ENCODE measurements around the gene CORT. TPM values are rescaled to one million over a fixed set of nuclear protein-coding genes. Genes with fewer than 3 reads are reported as not detected.

The CORT gene
- total RNA-seq, 2 donors from 2014 or later: not detected

GRCh38 chr1:10429868-10430215 is 20.0 kb upstream of the CORT start:
- H3K9me3 ChIP-seq: no peaks in the 10 kb centered on the region
- TF ChIP-seq, protein P1, sequence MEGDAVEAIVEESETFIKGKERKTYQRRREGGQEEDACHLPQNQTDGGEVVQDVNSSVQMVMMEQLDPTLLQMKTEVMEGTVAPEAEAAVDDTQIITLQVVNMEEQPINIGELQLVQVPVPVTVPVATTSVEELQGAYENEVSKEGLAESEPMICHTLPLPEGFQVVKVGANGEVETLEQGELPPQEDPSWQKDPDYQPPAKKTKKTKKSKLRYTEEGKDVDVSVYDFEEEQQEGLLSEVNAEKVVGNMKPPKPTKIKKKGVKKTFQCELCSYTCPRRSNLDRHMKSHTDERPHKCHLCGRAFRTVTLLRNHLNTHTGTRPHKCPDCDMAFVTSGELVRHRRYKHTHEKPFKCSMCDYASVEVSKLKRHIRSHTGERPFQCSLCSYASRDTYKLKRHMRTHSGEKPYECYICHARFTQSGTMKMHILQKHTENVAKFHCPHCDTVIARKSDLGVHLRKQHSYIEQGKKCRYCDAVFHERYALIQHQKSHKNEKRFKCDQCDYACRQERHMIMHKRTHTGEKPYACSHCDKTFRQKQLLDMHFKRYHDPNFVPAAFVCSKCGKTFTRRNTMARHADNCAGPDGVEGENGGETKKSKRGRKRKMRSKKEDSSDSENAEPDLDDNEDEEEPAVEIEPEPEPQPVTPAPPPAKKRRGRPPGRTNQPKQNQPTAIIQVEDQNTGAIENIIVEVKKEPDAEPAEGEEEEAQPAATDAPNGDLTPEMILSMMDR (IDR thresholded peaks at IDR 0.05): no peak
- peak overlapping the region; percentile 53 to 75 for H3K4me3 ChIP-seq
- H3K4me1 ChIP-seq: peaks cover 0 to 18% of the 10 kb centered on the region in 2 donors
- no peaks in the 10 kb centered on the region for H3K27me3 ChIP-seq
- peak overlapping the region; percentile 63 to 70 for H3K27ac ChIP-seq
- no peaks in the 10 kb centered on the region for H3K36me3 ChIP-seq
- no peak for DNase-seq (ENCODE audit: low spot score)

- no peaks in the 10 kb centered on the region for H3K9me3 ChIP-seq
- peaks cover 0 to 18% of the 10 kb centered on the region in 2 donors for H3K4me1 ChIP-seq
- H3K4me3 ChIP-seq: peak within 1 kb of the TSS; percentile 53 to 75
- peak; percentile 85 for DNase-seq (ENCODE audit: low spot score)
- peak within 1 kb of the TSS; percentile 63 to 70 for H3K27ac ChIP-seq
- H3K27me3 ChIP-seq: no peaks in the 10 kb centered on the region
- no peaks in the 10 kb centered on the region for H3K36me3 ChIP-seq
- TF ChIP-seq, protein P1 (IDR thresholded peaks at IDR 0.05): peak; percentile 98 to 99
These were observed 19.4 kb upstream of the CORT start, which contains the start of gene CENPS for GRCh38 chr1:10430216-10431069. CENPS (plus strand) TSS chr1:10430433; CDS start chr1:10430518, 85 bp downstream.

- peak overlapping the region; percentile 53 to 75 for H3K4me3 ChIP-seq
- peak overlapping the region; percentile 63 to 70 for H3K27ac ChIP-seq
- DNase-seq (ENCODE audit: low spot score): no peak
- TF ChIP-seq, protein P1 (IDR thresholded peaks at IDR 0.05): no peak
- no peaks in the 10 kb centered on the region for H3K9me3 ChIP-seq
- peaks cover 0 to 18% of the 10 kb centered on the region in 2 donors for H3K4me1 ChIP-seq
- no peaks in the 10 kb centered on the region for H3K36me3 ChIP-seq
- H3K27me3 ChIP-seq: no peaks in the 10 kb centered on the region
These were observed 18.6 kb upstream of the CORT start for GRCh38 chr1:10431070-10431730.

DNA sequence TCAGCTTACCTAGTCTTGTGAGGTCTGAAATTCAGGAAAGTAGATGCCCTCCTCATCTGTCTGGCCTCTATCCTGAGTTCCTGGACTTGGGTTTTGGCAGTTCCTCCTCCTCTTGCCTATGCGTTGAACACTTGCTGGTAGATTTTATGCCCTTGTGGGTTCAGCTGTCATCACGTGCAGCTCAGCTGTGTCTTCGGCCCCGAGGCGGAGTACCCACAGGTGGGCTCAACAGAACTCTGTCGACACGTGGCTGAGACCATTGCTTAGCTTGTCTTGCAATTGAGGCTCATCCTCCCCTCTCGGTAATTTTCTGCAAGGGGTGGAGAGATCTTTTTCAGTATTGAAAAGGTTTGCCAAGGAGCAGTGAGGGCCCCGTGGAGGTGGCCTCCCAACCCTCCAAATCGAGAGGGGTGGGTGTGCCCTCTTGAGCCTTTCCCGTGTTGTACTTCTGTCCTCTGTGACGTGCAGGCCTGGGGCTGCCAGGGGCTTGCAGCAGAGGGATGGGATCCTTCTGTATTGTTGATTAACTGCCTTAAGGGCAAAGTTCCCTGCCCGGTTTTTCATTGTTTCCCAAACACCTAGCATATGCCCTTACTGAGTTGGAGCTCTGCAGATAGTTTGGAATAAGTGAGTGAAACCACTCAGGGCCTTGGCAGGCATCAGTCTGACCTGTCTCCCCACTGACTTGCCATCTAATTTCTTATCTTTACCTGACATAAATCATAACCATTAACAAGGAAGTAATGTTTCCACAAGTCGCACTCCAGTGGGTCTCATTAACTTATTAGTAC is 16.7 kb upstream of the CORT start:
- no peaks in the 10 kb centered on the region for H3K27me3 ChIP-seq

DNA sequence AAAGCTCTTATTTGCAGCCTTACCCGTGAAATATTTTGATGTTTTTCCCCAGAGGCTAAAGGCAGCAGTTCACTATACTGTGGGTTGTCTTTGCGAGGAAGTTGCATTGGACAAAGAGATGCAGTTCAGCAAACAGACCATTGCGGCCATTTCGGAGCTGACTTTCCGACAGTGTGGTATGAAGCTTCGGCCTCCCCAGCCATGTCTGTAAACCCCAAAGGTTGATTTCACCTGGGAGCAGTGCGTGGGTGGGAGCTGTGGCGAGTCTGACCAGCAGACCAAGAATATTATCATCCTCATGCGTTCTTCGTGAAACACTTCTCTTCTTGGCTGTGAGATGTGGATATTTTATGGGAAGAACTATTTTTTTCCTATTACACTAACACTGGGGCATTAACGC is 16.0 kb upstream of the CORT start:
- Histone ChIP-seq H3K36me3 (no peaks in the 10 kb centered on the region), H3K27me3 (no peaks in the 10 kb centered on the region), H3K4me3 (no peak overlapping the region), H3K4me1 (peaks cover 0 to 18% of the 10 kb centered on the region in 2 donors), H3K9me3 (no peaks in the 10 kb centered on the region), H3K27ac (no peak overlapping the region)
- DNase-seq (ENCODE audit: low spot score): no peak
- TF ChIP-seq, protein P1 (IDR thresholded peaks at IDR 0.05): no peak

More for the DNA sequence above, 16.7 kb upstream of the CORT start:
- Histone ChIP-seq H3K27ac (no peak overlapping the region), H3K36me3 (no peaks in the 10 kb centered on the region), H3K4me1 (peaks cover 0 to 18% of the 10 kb centered on the region in 2 donors), H3K4me3 (no peak overlapping the region), H3K9me3 (no peaks in the 10 kb centered on the region)
- TF ChIP-seq, protein P1 (IDR thresholded peaks at IDR 0.05): no peak
- DNase-seq (ENCODE audit: low spot score): no peak
